ENCODE measurements around the gene EMP2. TPM values are rescaled to one million over a fixed set of nuclear protein-coding genes. Genes with fewer than 3 reads are reported as not detected.

EMP2 gene
- total and polyA plus RNA-seq, 2 donors (not counting 1 experiment from before 2014, with no cell fraction given) = 22.5 to 36.8 TPM

- H3K4me1 ChIP-seq (ENCODE audit: control insufficient read depth, extremely low read depth, insufficient read depth, low read length) = peaks cover 13% of the 10 kb centered on the region
- no peaks in the 10 kb centered on the region for H3K27me3 ChIP-seq (ENCODE audit: control insufficient read depth, insufficient read depth, low read length)
- no peak overlapping the region for H3K9ac ChIP-seq (ENCODE audit: insufficient read depth, low read length)
- DNase-seq (ENCODE audit: low read depth in 2 of 2) = no peak
- H3K9me3 ChIP-seq (ENCODE audit: control insufficient read depth, insufficient read depth, low read depth, low read length) = no peaks in the 10 kb centered on the region
- H3K4me3 ChIP-seq (replicated peaks in 1 of 4; ENCODE audit: control extremely low read depth in 1 of 4, insufficient read depth in 1 of 4, low read depth in 3 of 4, low read length in 4 of 4) = no peak overlapping the region
- TF ChIP-seq, protein P1, sequence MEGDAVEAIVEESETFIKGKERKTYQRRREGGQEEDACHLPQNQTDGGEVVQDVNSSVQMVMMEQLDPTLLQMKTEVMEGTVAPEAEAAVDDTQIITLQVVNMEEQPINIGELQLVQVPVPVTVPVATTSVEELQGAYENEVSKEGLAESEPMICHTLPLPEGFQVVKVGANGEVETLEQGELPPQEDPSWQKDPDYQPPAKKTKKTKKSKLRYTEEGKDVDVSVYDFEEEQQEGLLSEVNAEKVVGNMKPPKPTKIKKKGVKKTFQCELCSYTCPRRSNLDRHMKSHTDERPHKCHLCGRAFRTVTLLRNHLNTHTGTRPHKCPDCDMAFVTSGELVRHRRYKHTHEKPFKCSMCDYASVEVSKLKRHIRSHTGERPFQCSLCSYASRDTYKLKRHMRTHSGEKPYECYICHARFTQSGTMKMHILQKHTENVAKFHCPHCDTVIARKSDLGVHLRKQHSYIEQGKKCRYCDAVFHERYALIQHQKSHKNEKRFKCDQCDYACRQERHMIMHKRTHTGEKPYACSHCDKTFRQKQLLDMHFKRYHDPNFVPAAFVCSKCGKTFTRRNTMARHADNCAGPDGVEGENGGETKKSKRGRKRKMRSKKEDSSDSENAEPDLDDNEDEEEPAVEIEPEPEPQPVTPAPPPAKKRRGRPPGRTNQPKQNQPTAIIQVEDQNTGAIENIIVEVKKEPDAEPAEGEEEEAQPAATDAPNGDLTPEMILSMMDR (conservative IDR thresholded peaks at IDR 0.05 in 1 of 2, IDR thresholded peaks at IDR 0.05 in 1 of 2; ENCODE audit: low read depth in 1 of 2, low read length in 2 of 2) = no peak
- TF ChIP-seq EZH2 (IDR thresholded peaks at IDR 0.05; ENCODE audit: low read length, missing control alignments) = no peak
- H2AFZ ChIP-seq (ENCODE audit: low read length) = no peak overlapping the region
- H3K79me2 ChIP-seq (ENCODE audit: control insufficient read depth, insufficient read depth, low read length) = peaks cover 9% of the 10 kb centered on the region
- H4K20me1 ChIP-seq (ENCODE audit: control insufficient read depth, extremely low read depth, insufficient read depth, low read length) = no peaks in the 10 kb centered on the region
- H3K4me2 ChIP-seq (ENCODE audit: extremely low read depth, insufficient read depth, low read length) = no peak overlapping the region
- H3K36me3 ChIP-seq (ENCODE audit: control insufficient read depth, insufficient read depth, low read length) = no peaks in the 10 kb centered on the region
- no peak overlapping the region for H3K27ac ChIP-seq (ENCODE audit: insufficient read depth, low read length)
Measured at GRCh38 chr16:10571354-10571753, 9.0 kb downstream of the EMP2 start.

- Histone ChIP-seq H2AFZ (ENCODE audit: low read length) (no peak overlapping the region), H3K4me2 (ENCODE audit: extremely low read depth, insufficient read depth, low read length) (no peak overlapping the region), H3K36me3 (ENCODE audit: control insufficient read depth, insufficient read depth, low read length) (no peaks in the 10 kb centered on the region), H3K79me2 (ENCODE audit: control insufficient read depth, insufficient read depth, low read length) (peaks cover 6% of the 10 kb centered on the region), H3K4me1 (ENCODE audit: control insufficient read depth, extremely low read depth, insufficient read depth, low read length) (peaks cover 4% of the 10 kb centered on the region), H3K27me3 (ENCODE audit: control insufficient read depth, insufficient read depth, low read length) (no peaks in the 10 kb centered on the region), H3K9me3 (ENCODE audit: control insufficient read depth, insufficient read depth, low read depth, low read length) (no peaks in the 10 kb centered on the region), H3K27ac (ENCODE audit: insufficient read depth, low read length) (no peak overlapping the region), H3K4me3 (replicated peaks in 1 of 4; ENCODE audit: control extremely low read depth in 1 of 4, insufficient read depth in 1 of 4, low read depth in 3 of 4, low read length in 4 of 4) (no peak overlapping the region), H3K9ac (ENCODE audit: insufficient read depth, low read length) (no peak overlapping the region), H4K20me1 (ENCODE audit: control insufficient read depth, extremely low read depth, insufficient read depth, low read length) (no peaks in the 10 kb centered on the region)
- peak in 1 of 2 donors; percentile 72 for DNase-seq (ENCODE audit: low read depth in 2 of 2)
- TF ChIP-seq, protein P1 (conservative IDR thresholded peaks at IDR 0.05 in 1 of 2, IDR thresholded peaks at IDR 0.05 in 1 of 2; ENCODE audit: low read depth in 1 of 2, low read length in 2 of 2) = no peak
- no peak for TF ChIP-seq EZH2 (IDR thresholded peaks at IDR 0.05; ENCODE audit: low read length, missing control alignments)
Measured at GRCh38 chr16:10569621-10570020, 10.8 kb downstream of the EMP2 start.

- TF ChIP-seq, protein P1 (conservative IDR thresholded peaks at IDR 0.05 in 1 of 2, IDR thresholded peaks at IDR 0.05 in 1 of 2; ENCODE audit: low read depth in 1 of 2, low read length in 2 of 2) = no peak
- TF ChIP-seq EZH2 (IDR thresholded peaks at IDR 0.05; ENCODE audit: low read length, missing control alignments) = no peak
- Histone ChIP-seq H3K4me1 (ENCODE audit: control insufficient read depth, extremely low read depth, insufficient read depth, low read length) (peaks cover 4% of the 10 kb centered on the region), H3K79me2 (ENCODE audit: control insufficient read depth, insufficient read depth, low read length) (no peaks in the 10 kb centered on the region), H3K4me3 (replicated peaks in 1 of 4; ENCODE audit: control extremely low read depth in 1 of 4, insufficient read depth in 1 of 4, low read depth in 3 of 4, low read length in 4 of 4) (no peak overlapping the region), H4K20me1 (ENCODE audit: control insufficient read depth, extremely low read depth, insufficient read depth, low read length) (no peaks in the 10 kb centered on the region), H3K9ac (ENCODE audit: insufficient read depth, low read length) (no peak overlapping the region), H3K4me2 (ENCODE audit: extremely low read depth, insufficient read depth, low read length) (no peak overlapping the region), H3K9me3 (ENCODE audit: control insufficient read depth, insufficient read depth, low read depth, low read length) (no peaks in the 10 kb centered on the region), H3K27ac (ENCODE audit: insufficient read depth, low read length) (no peak overlapping the region), H2AFZ (ENCODE audit: low read length) (no peak overlapping the region), H3K27me3 (ENCODE audit: control insufficient read depth, insufficient read depth, low read length) (no peaks in the 10 kb centered on the region), H3K36me3 (ENCODE audit: control insufficient read depth, insufficient read depth, low read length) (no peaks in the 10 kb centered on the region)
- DNase-seq (ENCODE audit: low read depth in 2 of 2) = no peak
Measured at GRCh38 chr16:10566613-10567012, 13.8 kb downstream of the EMP2 start.

Data from fibroblast of lung (primary cell).